GM19043 (cell line): ENCODE data around the gene UPK3A.
"Not testable (repeated sequence)": the region's sequence is repeated elsewhere in the genome, so short reads cannot be mapped to it uniquely, and the experiment has no call there.

Experiments used
- ATAC-seq: cut with Tn5 transposase; IDR thresholded peaks from one replicate; pipeline ENCODE4 v1.9.1; 2021; ENCODE audit warnings: low read depth; ENCODE audit not compliant: unreplicated experiment

Gene UPK3A

DNA sequence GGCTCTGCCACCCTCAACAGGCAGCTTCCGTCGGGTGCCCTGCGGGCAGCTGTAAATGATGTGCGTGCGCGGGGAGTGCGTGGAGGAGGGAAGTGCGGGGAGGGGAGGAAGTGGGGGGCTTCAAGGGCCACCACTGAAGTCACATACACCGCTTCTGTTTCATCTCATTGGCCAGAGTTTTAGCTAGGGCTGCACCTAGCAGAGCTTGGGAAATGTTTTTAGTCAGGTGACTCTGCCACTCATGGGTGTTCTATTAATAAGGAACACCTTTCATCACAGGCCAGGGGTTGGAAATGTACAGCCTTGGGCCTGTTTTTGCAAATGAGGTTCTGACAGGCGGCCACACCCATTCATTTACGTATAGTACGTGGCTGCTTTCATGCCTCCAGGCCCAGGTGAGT is 39.6 kb downstream of the UPK3A start:
- no peak for ATAC-seq

DNA sequence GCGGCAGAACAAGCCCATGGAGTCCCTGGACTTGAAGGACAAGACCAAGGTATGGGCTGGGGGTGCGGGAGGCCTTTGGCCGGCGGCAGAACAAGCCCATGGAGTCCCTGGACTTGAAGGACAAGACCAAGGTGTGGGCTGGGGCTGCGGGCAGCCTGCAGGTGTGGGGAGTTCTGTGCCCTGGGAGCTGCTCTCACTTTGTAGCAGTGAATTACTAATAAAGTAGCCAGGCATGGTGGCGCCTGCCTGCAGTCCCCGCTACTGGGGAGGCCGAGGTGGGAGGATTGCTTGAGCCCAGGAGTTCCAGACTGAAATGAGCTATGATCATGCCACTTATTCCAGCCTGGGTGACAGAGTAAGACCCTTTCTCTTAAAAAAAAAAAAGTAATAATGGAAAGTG is 43.5 kb downstream of the UPK3A start:
- ATAC-seq = not testable (repeated sequence)

DNA sequence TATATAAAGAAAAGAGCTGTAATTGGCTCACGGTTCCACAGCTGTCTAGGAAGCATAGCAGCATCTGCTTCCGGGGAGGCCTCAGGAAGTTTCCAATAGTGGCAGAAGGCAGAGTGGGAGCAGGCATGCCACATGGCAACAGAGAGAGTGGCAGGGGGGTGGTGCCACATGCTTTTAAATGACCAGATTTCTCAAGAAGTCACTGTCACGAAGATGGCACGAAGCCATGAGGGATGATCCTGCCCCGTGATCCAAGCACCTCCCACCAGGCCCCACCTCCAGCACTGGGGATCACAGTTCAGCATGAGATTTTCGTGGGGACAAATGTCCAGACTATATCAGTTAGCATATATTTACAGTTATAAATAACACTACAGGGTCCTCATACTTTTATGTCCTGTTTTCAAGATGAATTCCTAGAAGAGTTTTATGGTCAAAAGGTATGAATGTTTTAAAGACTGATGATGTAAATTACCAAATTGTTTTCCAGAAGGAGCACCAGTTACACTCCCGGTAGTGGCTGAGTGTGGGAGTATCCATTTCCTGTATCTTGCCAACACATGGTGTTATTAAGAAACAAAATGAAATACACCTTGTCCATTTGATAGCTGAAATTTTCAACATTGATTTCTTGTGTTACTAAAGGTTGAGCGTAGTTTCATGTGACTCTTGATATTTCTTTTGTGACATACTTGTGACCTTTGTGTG is 44.2 kb downstream of the UPK3A start:
- no peak for ATAC-seq

DNA sequence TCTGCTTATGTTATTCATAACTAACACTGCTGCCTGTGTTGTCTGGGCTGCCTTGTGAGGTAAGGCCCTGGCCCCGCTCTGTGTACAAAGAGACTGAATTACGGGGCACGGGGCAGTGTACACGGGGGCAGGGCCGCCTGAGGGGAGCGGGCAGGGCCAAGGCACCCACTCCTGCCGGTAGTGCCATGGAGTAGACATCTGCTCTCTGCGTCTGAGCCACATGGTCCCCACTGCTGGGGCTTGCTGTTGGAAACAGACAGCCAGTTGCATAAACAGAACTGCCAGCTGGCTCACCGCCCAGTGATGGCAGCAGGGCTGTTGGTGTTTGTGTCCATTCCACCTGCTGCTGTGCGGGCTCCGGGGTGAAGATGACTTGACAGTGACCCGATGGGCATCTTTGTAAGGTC is 44.8 kb downstream of the UPK3A start:
- no peak for ATAC-seq

DNA sequence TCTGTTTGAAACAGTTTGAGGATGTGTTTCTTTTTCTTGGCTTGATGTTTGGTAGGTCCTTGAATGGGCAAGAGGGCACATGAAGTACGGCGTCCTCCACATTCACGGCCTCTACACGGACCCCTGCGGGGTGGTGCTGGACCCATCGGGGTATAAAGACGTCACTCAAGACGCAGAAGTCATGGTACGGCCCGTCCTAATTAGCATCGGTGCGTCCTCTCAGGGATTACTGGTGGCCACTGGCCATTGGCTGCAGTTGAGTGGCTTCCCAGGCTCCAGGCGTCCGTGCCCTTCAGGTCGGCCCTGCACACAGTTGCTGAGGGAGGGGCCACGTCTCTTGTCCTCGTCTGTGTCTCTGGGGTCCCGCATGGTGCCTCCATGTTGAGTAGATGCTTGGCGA is 45.8 kb downstream of the UPK3A start:
- ATAC-seq = no peak

DNA sequence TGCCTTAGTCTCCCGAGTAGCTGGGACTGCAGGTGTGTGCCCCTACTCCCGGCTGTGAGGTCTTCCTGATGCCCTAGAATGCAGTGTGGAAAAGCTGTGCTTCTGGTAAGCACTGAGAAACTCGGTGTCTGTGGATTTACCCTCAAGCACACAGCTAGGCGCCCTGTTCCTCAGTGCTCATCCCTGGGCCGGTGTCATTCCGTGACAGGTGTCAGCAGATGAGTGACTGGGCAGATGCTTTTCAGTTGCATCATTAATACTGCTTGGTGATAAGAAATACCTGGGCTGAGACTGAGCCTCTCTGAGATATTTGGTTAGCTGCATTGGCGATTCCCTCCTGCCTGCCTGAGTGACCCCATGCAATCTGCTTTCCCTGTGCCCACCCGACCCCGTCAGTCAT is 46.7 kb downstream of the UPK3A start:
- ATAC-seq = no peak

DNA sequence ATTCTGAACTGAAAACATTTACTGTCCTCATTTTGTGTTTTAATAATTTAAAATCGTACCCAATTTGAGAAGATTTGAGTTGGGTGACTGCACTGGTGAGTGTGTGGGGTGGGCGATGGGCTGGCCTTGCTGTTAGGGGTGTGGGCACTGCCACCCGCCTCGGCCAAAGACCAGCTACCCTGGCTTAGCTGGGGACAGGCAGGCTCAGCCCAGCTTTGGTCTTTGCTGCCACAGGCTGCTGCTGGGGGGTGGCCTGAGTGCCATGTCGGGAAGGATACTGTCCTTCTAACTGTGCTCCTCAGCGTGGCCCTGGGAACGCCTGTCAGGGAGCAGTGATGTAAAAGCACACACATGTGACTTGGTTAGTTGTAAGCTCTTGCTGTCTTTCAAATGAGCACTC is 47.3 kb downstream of the UPK3A start:
- ATAC-seq = no peak

DNA sequence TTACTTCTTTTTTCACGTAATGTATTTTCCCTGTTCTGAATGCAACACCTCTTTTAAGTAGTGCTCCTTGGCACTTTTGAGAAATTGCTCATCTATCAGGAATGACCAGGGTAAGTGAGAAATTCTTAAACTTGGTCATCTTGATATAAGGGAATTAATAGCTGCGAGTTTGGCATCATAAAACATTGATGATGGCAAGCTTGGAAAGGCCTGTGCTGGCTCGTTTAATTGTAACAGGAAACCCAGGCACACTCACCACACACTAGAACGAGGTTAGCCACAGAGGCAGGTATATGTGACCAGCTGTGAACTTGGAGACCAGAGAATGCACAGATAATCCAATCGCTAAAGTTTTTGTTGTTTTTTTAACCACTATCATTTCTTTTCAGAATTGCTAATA is 49.3 kb downstream of the UPK3A start:
- no peak for ATAC-seq

DNA sequence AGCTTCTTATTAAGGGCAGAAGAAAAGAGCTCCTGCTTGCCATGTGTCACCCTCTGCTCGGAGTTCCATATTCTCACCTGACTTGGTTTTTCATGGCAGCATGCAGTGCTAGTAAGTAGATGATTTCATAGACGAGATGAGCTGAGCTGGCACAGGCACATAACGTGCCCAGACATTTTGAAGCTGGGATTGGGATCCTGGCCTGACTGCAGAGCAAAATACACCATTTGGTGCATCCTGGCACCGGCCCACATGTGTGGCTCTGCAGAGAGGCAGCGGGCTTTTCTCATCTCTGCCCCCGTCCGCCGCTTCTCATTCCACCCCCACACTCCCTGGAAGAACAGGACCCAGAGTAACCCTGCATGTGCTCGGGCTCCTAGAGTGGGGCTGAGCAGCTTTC is 49.8 kb downstream of the UPK3A start:
- ATAC-seq = no peak

DNA sequence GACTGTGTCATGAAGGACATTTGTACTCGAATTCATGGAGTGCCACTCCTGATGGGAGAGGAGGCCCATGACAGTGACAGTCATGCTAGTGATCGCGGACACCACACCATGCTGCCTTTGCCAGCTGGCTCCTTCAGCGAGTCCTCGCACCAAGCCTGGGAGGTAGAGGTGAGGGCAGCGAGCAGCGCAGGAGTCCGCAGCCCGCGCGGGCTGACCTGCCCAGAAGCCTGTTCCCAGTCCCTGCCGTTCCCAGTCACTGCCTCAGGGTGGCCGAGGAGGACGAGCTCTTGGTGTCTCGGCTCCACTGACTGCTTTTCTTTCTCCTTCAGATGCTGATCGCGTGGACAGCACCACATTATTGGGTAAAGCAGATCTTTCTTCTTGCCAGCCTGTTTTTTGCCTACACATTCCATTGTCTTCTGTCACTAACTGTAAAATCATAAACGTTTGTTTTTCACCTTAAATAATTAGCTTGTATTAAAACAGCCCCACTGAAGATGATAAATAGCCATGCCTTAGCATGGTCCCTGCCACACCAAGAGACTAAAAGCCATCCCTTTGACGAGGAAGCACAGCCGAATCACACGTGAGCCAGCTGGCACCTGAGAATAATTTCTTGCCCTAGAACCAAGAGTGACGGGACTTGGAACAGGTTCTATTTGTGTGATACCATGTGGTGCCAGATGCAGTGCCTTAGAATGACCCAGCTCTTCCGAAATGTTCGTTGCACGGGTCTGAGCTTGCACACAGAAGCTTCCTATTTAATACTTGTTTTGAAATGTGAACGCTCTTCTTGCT is 50.5 kb downstream of the UPK3A start:
- ATAC-seq = no peak

DNA sequence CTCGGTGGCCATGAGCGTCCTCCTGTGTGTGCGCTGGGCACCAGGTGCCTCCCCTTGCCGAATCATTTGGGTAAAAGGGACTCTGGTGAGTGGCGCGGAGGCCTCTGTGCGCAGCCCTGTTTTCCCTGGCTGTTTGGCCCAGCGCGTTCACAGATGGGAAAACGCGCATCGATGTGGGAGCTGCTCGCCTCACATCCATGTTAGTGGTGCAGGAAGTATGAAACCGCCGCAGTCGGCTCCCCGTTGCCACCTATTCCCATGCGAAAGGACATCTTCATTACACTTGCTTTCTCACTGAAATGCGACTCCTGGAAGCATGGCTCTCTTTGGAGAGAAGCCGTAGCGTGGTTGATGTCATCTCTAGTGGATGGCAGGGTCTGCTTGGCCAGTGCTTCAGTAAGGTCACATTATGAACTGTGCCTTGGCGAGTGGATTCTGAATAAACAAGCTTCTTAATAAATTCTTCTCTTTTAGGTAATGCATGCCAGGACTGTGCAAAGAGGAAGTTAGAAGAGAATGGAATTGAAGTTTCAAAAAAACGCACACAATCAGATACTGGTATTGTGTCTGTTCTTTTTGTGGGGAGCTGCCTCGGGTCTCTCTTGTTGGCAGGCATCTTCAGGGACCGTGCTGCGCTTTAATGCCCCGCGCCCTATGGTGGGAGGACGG is 51.2 kb downstream of the UPK3A start:
- no peak for ATAC-seq

DNA sequence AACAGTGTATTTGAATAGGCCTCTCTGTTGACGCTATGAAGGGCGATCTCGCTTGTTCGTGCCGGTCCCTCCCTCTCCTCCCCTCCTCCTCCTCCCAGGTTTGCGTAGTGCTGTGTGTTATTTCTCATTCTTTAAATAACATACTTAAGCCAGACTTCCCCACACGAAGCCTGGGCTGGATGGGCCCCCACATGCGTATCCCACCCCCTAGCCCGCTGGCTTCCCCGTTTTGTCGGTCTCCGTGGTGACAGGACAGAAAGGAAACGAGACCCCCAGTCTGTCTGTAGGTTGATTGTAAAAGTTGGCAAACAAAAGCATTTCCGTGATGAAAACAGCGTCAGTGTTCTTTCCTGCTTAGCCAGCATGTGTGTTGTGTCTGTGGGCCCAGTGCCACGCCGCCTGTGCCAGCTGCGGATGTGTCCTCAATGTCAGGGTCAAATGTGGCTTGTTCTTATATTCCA is 52.3 kb downstream of the UPK3A start:
- ATAC-seq = no peak

DNA sequence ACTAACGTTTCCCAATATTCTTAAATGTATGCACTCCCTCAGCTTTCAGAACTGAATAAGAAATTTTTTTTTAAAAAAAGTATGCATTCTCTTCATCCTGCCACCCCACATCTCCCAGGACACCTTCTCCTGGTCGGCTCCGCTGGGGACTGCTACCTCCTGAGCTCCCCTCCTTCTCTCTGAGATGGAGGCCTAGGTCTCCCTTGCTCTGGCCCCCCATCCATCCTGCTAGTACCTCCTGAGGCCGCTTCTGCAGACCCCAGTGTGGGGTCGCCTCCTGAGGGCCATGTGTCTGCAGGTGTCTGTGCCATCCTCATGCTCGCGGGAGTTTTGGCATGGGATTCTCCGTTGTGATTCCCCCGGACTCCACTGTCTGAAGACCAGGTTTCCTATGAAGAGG is 52.8 kb downstream of the UPK3A start:
- no peak for ATAC-seq

DNA sequence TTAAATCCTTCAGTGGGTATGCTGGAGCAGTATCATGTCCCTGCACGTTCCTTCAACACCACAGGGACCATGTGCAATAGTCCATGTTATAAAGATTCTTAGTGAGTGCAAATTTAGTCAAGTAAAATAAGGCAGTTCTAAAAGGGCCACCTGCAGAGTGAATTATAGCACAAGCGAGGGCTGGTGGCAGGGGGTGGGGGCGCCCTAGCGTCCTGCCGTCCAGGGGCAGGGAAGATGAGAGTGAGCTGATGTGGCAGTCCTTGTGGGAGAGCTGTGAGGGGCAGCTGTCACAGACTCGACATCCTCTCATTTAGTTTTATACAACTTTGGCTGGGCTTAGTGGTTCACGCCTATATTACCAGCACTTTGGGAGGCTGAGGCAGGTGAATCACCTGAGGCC is 54.0 kb downstream of the UPK3A start:
- no peak for ATAC-seq

DNA sequence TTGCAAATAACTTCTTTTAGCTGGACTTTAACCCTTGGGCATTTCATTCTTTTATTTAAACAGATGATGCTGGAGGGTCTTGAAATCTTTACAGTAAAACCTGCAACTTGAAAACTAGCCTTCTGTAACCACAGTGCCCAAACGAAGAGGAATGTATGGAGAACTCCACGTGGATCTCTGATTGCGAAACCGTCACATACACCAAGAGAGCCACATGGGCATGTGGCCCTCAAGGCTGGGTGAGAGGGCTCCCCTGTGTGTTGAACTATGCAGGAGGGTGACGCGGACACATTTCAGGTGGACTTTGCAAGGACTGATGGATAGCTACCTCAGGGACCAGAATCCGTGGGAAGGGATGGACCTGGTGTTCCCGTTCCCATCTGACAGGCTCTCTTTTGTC is 55.6 kb downstream of the UPK3A start:
- ATAC-seq = no peak

DNA sequence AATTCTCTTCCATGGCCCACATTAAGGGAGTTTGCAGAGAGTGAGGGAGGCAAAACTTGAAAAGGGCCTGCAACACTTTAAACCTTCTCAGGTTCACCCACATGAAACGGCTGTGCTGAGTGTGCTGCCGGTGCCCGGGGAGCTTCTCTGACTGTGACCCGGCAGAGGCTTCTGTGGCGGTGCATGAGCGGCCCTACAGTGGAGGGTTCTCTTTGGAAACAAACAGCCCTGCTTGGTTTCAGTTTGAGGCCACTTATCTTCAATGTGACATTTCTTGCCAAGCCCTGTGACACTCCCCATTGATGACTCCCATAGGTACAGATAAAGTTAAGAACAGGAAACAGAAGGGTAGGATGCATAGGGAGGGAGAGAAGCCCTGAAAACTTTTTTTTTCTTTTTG is 56.7 kb downstream of the UPK3A start:
- no peak for ATAC-seq

DNA sequence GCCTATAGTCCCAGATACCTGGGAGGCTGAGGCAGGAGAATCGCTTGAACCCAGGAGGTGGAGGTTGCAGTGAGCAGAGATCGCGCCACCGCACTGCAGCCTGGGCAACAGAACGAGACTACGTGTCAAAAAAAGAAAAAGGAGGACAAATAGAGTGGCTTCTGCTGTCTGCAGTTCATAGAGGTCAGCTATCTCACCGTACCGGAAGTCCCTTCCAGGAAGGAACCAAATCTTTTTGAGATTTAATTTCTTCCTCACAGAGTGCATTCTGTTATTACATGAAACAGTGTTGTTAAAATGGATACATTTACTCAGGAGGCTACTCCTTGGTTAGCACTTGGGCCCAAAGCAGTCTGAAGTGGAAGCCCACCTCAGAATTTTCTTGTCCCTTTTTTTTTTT is 58.4 kb downstream of the UPK3A start:
- ATAC-seq = no peak

DNA sequence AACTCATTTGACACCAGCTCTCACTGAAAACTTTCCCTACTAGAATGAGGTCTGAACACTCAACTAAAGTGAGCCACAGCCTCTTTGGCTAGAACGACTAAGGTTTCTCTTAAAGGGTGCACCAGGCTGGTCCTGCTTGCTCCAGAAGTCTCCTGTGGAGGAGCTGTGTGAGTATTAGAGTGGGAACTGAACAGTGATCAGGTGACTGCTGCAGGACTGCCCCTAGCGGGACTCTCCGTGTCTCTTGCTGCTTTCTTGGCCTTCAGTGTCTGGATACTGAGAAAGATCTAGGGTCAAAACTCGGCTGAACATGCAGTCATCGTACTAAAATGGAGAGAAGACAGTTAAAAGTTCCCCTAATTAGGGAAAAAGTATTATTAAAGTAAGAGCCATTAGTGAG is 59.6 kb downstream of the UPK3A start:
- no peak for ATAC-seq
